Suppressor macrophage (primary cell): Measurements from ENCODE around the gene L3MBTL4.
"Not testable (repeated sequence)": the region's sequence is repeated elsewhere in the genome, so short reads cannot be mapped to it uniquely, and the experiment has no call there.

Experiments
- DNase-seq, 4 experiments: peaks; one replicate each; pipeline ENCODE4 v3.0.0-alpha.2; 2020 to 2022
- total RNA-seq, 17 experiments: gene quantifications; one replicate each; lab custom pipeline; 2026; ENCODE audit warnings: mixed read lengths in 6 of 17, inconsistent platforms in 3 of 17; lab: John Stamatoyannopoulos, UW

The L3MBTL4 gene
- total RNA-seq = 14.1 to 22.0 (median 18.5) reads per million in 17 experiments

- peak; percentile 25 to 77 (median 58) for DNase-seq
Measured at GRCh38 chr18:6414723-6415417, at the start of gene L3MBTL4. L3MBTL4 (minus strand) TSS chr18:6414911; CDS start chr18:6311625, 103,286 bp downstream.

GRCh38 chr18:6452194-6452593 lies 37.5 kb upstream of the L3MBTL4 start:
- no peak for DNase-seq

- DNase-seq = no peak
Measured at GRCh38 chr18:6449213-6449612, 34.5 kb upstream of the L3MBTL4 start.

- DNase-seq = no peak
Measured at GRCh38 chr18:6444466-6445228, 29.9 kb upstream of the L3MBTL4 start.

- no peak for DNase-seq
Measured at GRCh38 chr18:6441200-6441599, 26.5 kb upstream of the L3MBTL4 start.

- DNase-seq = no peak
Measured at GRCh38 chr18:6437937-6438818, 23.5 kb upstream of the L3MBTL4 start.

- no peak for DNase-seq
Measured at GRCh38 chr18:6435731-6436130, 21.0 kb upstream of the L3MBTL4 start.

GRCh38 chr18:6434987-6435709 lies 20.4 kb upstream of the L3MBTL4 start:
- DNase-seq = no peak

- no peak for DNase-seq
Measured at GRCh38 chr18:6434481-6434880, 19.8 kb upstream of the L3MBTL4 start.

GRCh38 chr18:6431659-6432318 lies 17.1 kb upstream of the L3MBTL4 start:
- no peak for DNase-seq

GRCh38 chr18:6428851-6429395 lies 14.2 kb upstream of the L3MBTL4 start:
- no peak for DNase-seq

GRCh38 chr18:6427286-6427685 lies 12.6 kb upstream of the L3MBTL4 start:
- DNase-seq = no peak

GRCh38 chr18:6423289-6423688 lies 8.6 kb upstream of the L3MBTL4 start:
- no peak for DNase-seq

- DNase-seq = peak; percentile 75 to 91 (median 82)
Measured at GRCh38 chr18:6414118-6414722, 491 bp downstream of the L3MBTL4 start.

- DNase-seq = peak; percentile 34 to 60 (median 58)
Measured at GRCh38 chr18:6413579-6414117, 1.1 kb downstream of the L3MBTL4 start.

- DNase-seq = peak in 1 of 4 experiments; percentile 10
Measured at GRCh38 chr18:6412933-6413472, 1.7 kb downstream of the L3MBTL4 start.

GRCh38 chr18:6411382-6411781 lies 3.3 kb downstream of the L3MBTL4 start:
- DNase-seq = no peak

GRCh38 chr18:6409933-6410332 lies 4.8 kb downstream of the L3MBTL4 start:
- DNase-seq = no peak

- DNase-seq = not testable (repeated sequence)
Measured at GRCh38 chr18:6408543-6408942, 6.2 kb downstream of the L3MBTL4 start.

GRCh38 chr18:6406910-6407470 lies 7.7 kb downstream of the L3MBTL4 start:
- DNase-seq = no peak
